Neural progenitor cell (in vitro differentiated cells): ENCODE results near the gene MED9. TPM values are rescaled to one million over a fixed set of nuclear protein-coding genes. Genes with fewer than 3 reads are reported as not detected.
A peak's percentile ranks its signal among the peaks of the same experiment; 100 is the strongest.

Experiments used
- DNase-seq: peaks from one replicate; pipeline ENCODE4 v3.0.0-alpha.2; 2016; ENCODE audit warnings: low spot score
- H2AFZ ChIP-seq: fragments of 200-600 bp; sonication (generic); replicated peaks from 2 replicates; pipeline ENCODE4 v1.6.1; 2016; ENCODE audit warnings: antibody characterized with exemption
- H3F3A ChIP-seq: fragments of 200-600 bp; sonication (generic); 2 replicates; pipeline ENCODE4 v1.6.1; 2016; ENCODE audit warnings: antibody characterized with exemption, low read depth
- H3K27ac ChIP-seq: fragments of 200-600 bp; sonication (generic); 2 replicates; pipeline ENCODE4 v1.5.1; 2016; ENCODE audit warnings: mild to moderate bottlenecking
- H3K27me3 ChIP-seq: fragments of 200-600 bp; sonication (generic); 2 replicates; pipeline ENCODE4 v1.6.1; 2016; ENCODE audit warnings: mild to moderate bottlenecking, moderate library complexity
- H3K36me3 ChIP-seq: fragments of 200-600 bp; sonication (generic); 2 replicates; pipeline ENCODE4 v1.5.1; 2016
- H3K4me1 ChIP-seq: fragments of 200-600 bp; sonication (generic); 2 replicates; pipeline ENCODE4 v1.6.1; 2016; ENCODE audit warnings: mixed run types
- H3K4me2 ChIP-seq: fragments of 200-600 bp; sonication (generic); 2 replicates; pipeline ENCODE4 v1.6.1; 2016
- H3K4me3 ChIP-seq: fragments of 200-600 bp; sonication (generic); 2 replicates; pipeline ENCODE4 v1.5.1; 2016
- H3K79me2 ChIP-seq: fragments of 200-600 bp; sonication (generic); 2 replicates; pipeline ENCODE4 v1.6.1; 2016; ENCODE audit warnings: low read depth
- H3K9ac ChIP-seq: fragments of 200-600 bp; sonication (generic); 2 replicates; pipeline ENCODE4 v1.6.1; 2016
- H3K9me3 ChIP-seq: fragments of 200-600 bp; sonication (generic); 2 replicates; pipeline ENCODE4 v1.5.1; 2016; ENCODE audit warnings: low read depth
- H4K20me1 ChIP-seq: fragments of 200-600 bp; sonication (generic); 2 replicates; pipeline ENCODE4 v1.6.1; 2016; ENCODE audit warnings: low read depth
- H3K27ac Mint-ChIP-seq: 3 replicates; pipeline ENCODE4 v1.8.0; 2021; ENCODE audit warnings: mixed read lengths
- H3K27me3 Mint-ChIP-seq: 2 replicates; pipeline ENCODE4 v1.8.0; 2022; ENCODE audit warnings: low read depth, mild to moderate bottlenecking, inconsistent platforms, moderate library complexity, mixed read lengths; ENCODE audit not compliant: insufficient read depth
- H3K36me3 Mint-ChIP-seq: 3 replicates; pipeline ENCODE4 v1.8.0; 2021; ENCODE audit warnings: mixed read lengths
- H3K4me1 Mint-ChIP-seq: 3 replicates; pipeline ENCODE4 v1.8.0; 2021; ENCODE audit warnings: mixed read lengths
- H3K4me3 Mint-ChIP-seq: 3 replicates; pipeline ENCODE4 v1.8.0; 2021; ENCODE audit warnings: mild to moderate bottlenecking, moderate library complexity, mixed read lengths
- H3K9me3 Mint-ChIP-seq: 3 replicates; pipeline ENCODE4 v1.8.0; 2020; ENCODE audit warnings: mixed read lengths
- CTCF ChIP-seq: fragments of 200-600 bp; sonication (generic); IDR thresholded peaks from 2 replicates; pipeline ENCODE4 v1.5.1; 2017; ENCODE audit warnings: antibody characterized with exemption, mild to moderate bottlenecking
- EZH2 ChIP-seq: fragments of 200-600 bp; sonication (generic); IDR thresholded peaks from 2 replicates; pipeline ENCODE4 v1.6.1; 2017; ENCODE audit warnings: antibody characterized with exemption, mild to moderate bottlenecking, moderate library complexity
- EZH2phosphoT487 ChIP-seq: fragments of 200-600 bp; sonication (generic); IDR thresholded peaks from 2 replicates; pipeline ENCODE4 v1.6.1; 2017; ENCODE audit warnings: antibody characterized with exemption
- total RNA-seq: library from RNA; depleted of rRNA; stranded (reverse); fragments of >200 nt; gene quantifications from 2 replicates; pipeline ENCODE4 v1.2.3, GENCODE V29; 2015; ENCODE audit warnings: low replicate concordance

The MED9 gene
- total RNA-seq, 1 donor from 2014 or later: 15.7 TPM

- Histone ChIP-seq H3K36me3 (no peaks in the 10 kb centered on the region), H3K27me3 (no peaks in the 10 kb centered on the region), H3K4me1 (peaks cover 5% of the 10 kb centered on the region), H3K4me2 (no peak overlapping the region), H3K9ac (no peak overlapping the region), H4K20me1 (no peaks in the 10 kb centered on the region), H2AFZ (no peak overlapping the region), H3K27ac (no peak overlapping the region), H3K4me3 (no peak overlapping the region), H3K79me2 (no peaks in the 10 kb centered on the region), H3F3A (peaks cover 5% of the 10 kb centered on the region), H3K9me3 (no peaks in the 10 kb centered on the region)
- peaks cover 7% of the 10 kb centered on the region for H3K9me3 Mint-ChIP-seq
- peaks cover 20% of the 10 kb centered on the region for H3K4me1 Mint-ChIP-seq
- TF ChIP-seq EZH2: no peak
- no peak for TF ChIP-seq CTCF
- TF ChIP-seq EZH2phosphoT487: no peak
- H3K27ac Mint-ChIP-seq: peak overlapping the region; percentile 57
- H3K36me3 Mint-ChIP-seq: peaks cover 2% of the 10 kb centered on the region
- no peak for DNase-seq
- H3K27me3 Mint-ChIP-seq: peaks cover 10% of the 10 kb centered on the region
- peak overlapping the region; percentile 56 for H3K4me3 Mint-ChIP-seq
Measured at GRCh38 chr17:17440938-17441675, 35.7 kb upstream of the MED9 start.

- Histone ChIP-seq H3K4me3 (no peak overlapping the region), H3K27me3 (no peaks in the 10 kb centered on the region), H3F3A (peaks cover 5% of the 10 kb centered on the region), H4K20me1 (no peaks in the 10 kb centered on the region), H3K4me2 (no peak overlapping the region), H3K79me2 (no peaks in the 10 kb centered on the region), H3K9ac (no peak overlapping the region), H3K4me1 (peaks cover 5% of the 10 kb centered on the region), H3K36me3 (no peaks in the 10 kb centered on the region), H3K9me3 (no peaks in the 10 kb centered on the region), H3K27ac (no peak overlapping the region), H2AFZ (no peak overlapping the region)
- TF ChIP-seq CTCF (no peak), EZH2phosphoT487 (no peak), EZH2 (no peak)
- Mint-ChIP-seq H3K36me3 (peaks cover 2% of the 10 kb centered on the region), H3K27ac (peak overlapping the region; percentile 83), H3K4me3 (no peak overlapping the region), H3K27me3 (peaks cover 11% of the 10 kb centered on the region), H3K9me3 (peaks cover 9% of the 10 kb centered on the region), H3K4me1 (peaks cover 29% of the 10 kb centered on the region)
- DNase-seq: no peak
Measured at GRCh38 chr17:17443173-17443572, 33.6 kb upstream of the MED9 start.

GRCh38 chr17:17445296-17445924 is 31.4 kb upstream of the MED9 start:
- H3K9me3 Mint-ChIP-seq: peaks cover 9% of the 10 kb centered on the region
- Histone ChIP-seq H3K4me2 (no peak overlapping the region), H2AFZ (no peak overlapping the region), H3K9me3 (no peaks in the 10 kb centered on the region), H3K27ac (no peak overlapping the region), H3K27me3 (no peaks in the 10 kb centered on the region), H3K4me3 (no peak overlapping the region), H4K20me1 (no peaks in the 10 kb centered on the region), H3K9ac (no peak overlapping the region), H3K36me3 (no peaks in the 10 kb centered on the region), H3K79me2 (no peaks in the 10 kb centered on the region), H3F3A (peaks cover 5% of the 10 kb centered on the region), H3K4me1 (peaks cover 5% of the 10 kb centered on the region)
- H3K36me3 Mint-ChIP-seq: peaks cover 2% of the 10 kb centered on the region
- H3K4me3 Mint-ChIP-seq: no peak overlapping the region
- no peak for DNase-seq
- peaks cover 11% of the 10 kb centered on the region for H3K27me3 Mint-ChIP-seq
- H3K4me1 Mint-ChIP-seq: peaks cover 24% of the 10 kb centered on the region
- H3K27ac Mint-ChIP-seq: no peak overlapping the region
- TF ChIP-seq EZH2phosphoT487 (no peak), CTCF (no peak), EZH2 (no peak)
